Thyroid gland (tissue), 4 donors: ENCODE data around the gene HEATR5A. TPM values are rescaled to one million over a fixed set of nuclear protein-coding genes. Genes with fewer than 3 reads are reported as not detected.
"Not testable (repeated sequence)": the region's sequence is repeated elsewhere in the genome, so short reads cannot be mapped to it uniquely, and the experiment has no call there.

Experiments
- DNase-seq, 2 donors: peaks; one replicate each; pipeline ENCODE4 v3.0.0-alpha.2; 2019
- H3K27ac ChIP-seq, 3 donors: fragments of 200-600 bp; sonication (generic); 1 replicate in 2 of 3; 2 replicates in 1 of 3; pipeline ENCODE4 v1.5.1; 2016 to 2019; ENCODE audit warnings: mild to moderate bottlenecking in 1 of 3, moderate library complexity in 1 of 3
- H3K27me3 ChIP-seq: fragments of 200-600 bp; sonication (generic); one replicate; pipeline ENCODE4 v1.5.1; 2019
- H3K36me3 ChIP-seq, 2 donors: fragments of 200-600 bp; sonication (generic); one replicate each; pipeline ENCODE4 v1.5.1; 2016 to 2019
- H3K4me1 ChIP-seq, 2 donors: fragments of 200-600 bp; sonication (generic); one replicate each; pipeline ENCODE4 v1.5.1; 2017 to 2019
- H3K4me3 ChIP-seq, 3 donors: fragments of 200-600 bp; sonication (generic); replicated peaks in 1 of 3; 1 replicate in 2 of 3; 2 replicates in 1 of 3; pipeline ENCODE4 v1.5.1; 2016; ENCODE audit warnings: mild to moderate bottlenecking in 1 of 3
- H3K9me3 ChIP-seq: fragments of 200-600 bp; sonication (generic); one replicate; pipeline ENCODE4 v1.5.1; 2017
- CTCF ChIP-seq, 6 experiments: fragments of 200-600 bp in 3 of 6; fragments of 450-650 bp in 3 of 6; sonication (generic) in 3 of 6; IDR thresholded peaks; one replicate each; pipeline ENCODE4 v1.5.1; 2016 to 2019; ENCODE audit warnings: antibody characterized with exemption in 6 of 6, mild to moderate bottlenecking in 2 of 6, inconsistent platforms in 1 of 6, moderate library complexity in 1 of 6
- POLR2A ChIP-seq, 2 donors: fragments of 450-650 bp; IDR thresholded peaks; one replicate each; pipeline ENCODE4 v1.6.1; 2017; ENCODE audit warnings: antibody characterized with exemption in 2 of 2, mild to moderate bottlenecking in 2 of 2, moderate library complexity in 1 of 2
- WGBS, 2 donors: methylation state at CpG; one replicate each; pipeline ENCODE4 v1.1.5; 2017; 5-methylcytosine and 5-hydroxymethylcytosine counted together
- intact Hi-C: fragments of 100-400 bp; cut with DNase I; formaldehyde crosslinking; loops from one replicate; pipeline ENCODE4 v1.15.1; 2023
- total RNA-seq, 4 donors: library from RNA; depleted of rRNA; stranded (reverse); fragments of >200 nt; gene quantifications; one replicate each; pipeline ENCODE4 v1.2.3, GENCODE V29; 2016

The HEATR5A gene
- total RNA-seq, 4 donors from 2014 or later: 31.0 to 46.3 (median 40.5) TPM

DNA sequence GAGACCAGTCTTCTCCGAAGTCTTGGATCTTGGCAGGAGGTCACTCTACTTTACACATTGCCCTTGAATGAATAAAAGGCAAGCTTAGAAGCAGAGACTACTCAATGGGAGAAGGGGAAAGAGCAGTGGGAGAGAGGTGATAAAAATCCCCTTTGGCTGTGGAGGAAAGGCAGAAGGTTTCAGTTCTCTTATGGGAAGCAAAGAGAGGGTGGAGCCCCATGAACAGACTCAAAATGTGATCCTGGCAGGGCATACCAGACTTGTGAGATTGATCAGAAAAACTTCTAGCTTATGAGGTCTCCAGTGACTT lies 163.2 kb downstream of the HEATR5A start:
- no peak for DNase-seq
- H3K27me3 ChIP-seq: no peaks in the 10 kb centered on the region
- 83 to 90% methylated on average over 1 of the region's 1 CpG for WGBS, 2 donors
- H3K9me3 ChIP-seq: no peaks in the 10 kb centered on the region
- intact Hi-C loops: no loop called here
- no peaks in the 10 kb centered on the region for H3K36me3 ChIP-seq
- peak overlapping the region in 1 of 3 donors; percentile 96 for H3K27ac ChIP-seq
- peaks cover 27 to 35% of the 10 kb centered on the region in 2 donors for H3K4me1 ChIP-seq
- H3K4me3 ChIP-seq: no peak overlapping the region
- no peak for TF ChIP-seq CTCF (IDR thresholded peaks at IDR 0.05)

DNA sequence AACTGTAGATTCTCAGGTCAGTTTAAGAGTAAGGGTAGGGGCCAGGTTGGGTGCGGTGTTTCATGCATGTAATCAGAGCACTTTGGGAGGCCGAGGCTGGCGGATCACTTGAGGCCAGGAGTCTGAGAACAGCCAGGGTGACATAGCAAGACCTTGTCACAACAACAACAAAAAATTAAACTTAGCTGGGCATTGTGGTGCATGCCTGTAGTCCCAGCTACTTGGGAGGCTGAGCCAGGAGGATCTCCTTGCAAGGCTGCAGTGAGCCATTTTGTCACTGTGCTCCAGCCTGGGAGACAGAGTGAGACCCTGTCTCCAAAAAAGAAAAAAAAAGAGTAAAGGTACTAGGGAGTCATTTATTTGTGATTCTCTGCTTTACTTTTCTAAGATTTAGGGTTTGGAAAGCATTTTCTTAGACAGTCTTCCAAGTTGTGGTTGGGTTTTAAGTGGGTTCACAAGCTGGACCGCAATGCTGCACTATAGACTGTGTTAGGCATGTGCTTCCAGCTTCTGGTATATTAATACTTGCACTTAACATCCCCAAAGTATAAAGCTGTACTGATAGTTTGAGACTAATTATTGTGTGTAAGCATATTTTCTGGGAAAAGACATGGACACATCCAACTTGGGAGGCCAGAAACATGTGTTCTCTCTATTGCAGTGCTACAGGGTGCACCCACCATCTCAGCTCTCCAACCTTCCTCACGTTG lies 163.7 kb downstream of the HEATR5A start:
- no peak for DNase-seq
- intact Hi-C loops: no loop called here
- WGBS, 2 donors: 83 to 91% methylated on average over 5 of the region's 5 CpGs
- H3K4me3 ChIP-seq: no peak overlapping the region
- no peaks in the 10 kb centered on the region for H3K9me3 ChIP-seq
- TF ChIP-seq POLR2A (IDR thresholded peaks at IDR 0.05) (no peak), CTCF (IDR thresholded peaks at IDR 0.05) (no peak)
- H3K27me3 ChIP-seq: no peaks in the 10 kb centered on the region
- H3K27ac ChIP-seq: peak overlapping the region in 1 of 3 donors; percentile 96
- no peaks in the 10 kb centered on the region for H3K36me3 ChIP-seq
- H3K4me1 ChIP-seq: peaks cover 22 to 30% of the 10 kb centered on the region in 2 donors

- DNase-seq, H3K27ac ChIP-seq, H3K36me3 ChIP-seq, H3K4me3 ChIP-seq, H3K27me3 ChIP-seq, intact Hi-C loops, H3K9me3 ChIP-seq: not testable (repeated sequence)
- H3K4me1 ChIP-seq: peaks cover 15 to 22% of the 10 kb centered on the region in 2 donors
- 93 to 94% methylated on average over 4 of the region's 4 CpGs for WGBS, 2 donors
Measured at GRCh38 chr14:31255918-31256317, 164.4 kb downstream of the HEATR5A start.

GRCh38 chr14:31255286-31255685 lies 165.1 kb downstream of the HEATR5A start:
- Histone ChIP-seq H3K36me3 (no peaks in the 10 kb centered on the region), H3K27ac (no peak overlapping the region), H3K4me1 (peaks cover 11 to 16% of the 10 kb centered on the region in 2 donors), H3K9me3 (no peaks in the 10 kb centered on the region), H3K4me3 (no peak overlapping the region), H3K27me3 (no peaks in the 10 kb centered on the region)
- DNase-seq: no peak
- intact Hi-C loops: no loop called here
- TF ChIP-seq POLR2A (IDR thresholded peaks at IDR 0.05): no peak
- TF ChIP-seq CTCF (IDR thresholded peaks at IDR 0.05): no peak
- WGBS, 2 donors: 89 to 98% methylated on average over 2 of the region's 2 CpGs

DNA sequence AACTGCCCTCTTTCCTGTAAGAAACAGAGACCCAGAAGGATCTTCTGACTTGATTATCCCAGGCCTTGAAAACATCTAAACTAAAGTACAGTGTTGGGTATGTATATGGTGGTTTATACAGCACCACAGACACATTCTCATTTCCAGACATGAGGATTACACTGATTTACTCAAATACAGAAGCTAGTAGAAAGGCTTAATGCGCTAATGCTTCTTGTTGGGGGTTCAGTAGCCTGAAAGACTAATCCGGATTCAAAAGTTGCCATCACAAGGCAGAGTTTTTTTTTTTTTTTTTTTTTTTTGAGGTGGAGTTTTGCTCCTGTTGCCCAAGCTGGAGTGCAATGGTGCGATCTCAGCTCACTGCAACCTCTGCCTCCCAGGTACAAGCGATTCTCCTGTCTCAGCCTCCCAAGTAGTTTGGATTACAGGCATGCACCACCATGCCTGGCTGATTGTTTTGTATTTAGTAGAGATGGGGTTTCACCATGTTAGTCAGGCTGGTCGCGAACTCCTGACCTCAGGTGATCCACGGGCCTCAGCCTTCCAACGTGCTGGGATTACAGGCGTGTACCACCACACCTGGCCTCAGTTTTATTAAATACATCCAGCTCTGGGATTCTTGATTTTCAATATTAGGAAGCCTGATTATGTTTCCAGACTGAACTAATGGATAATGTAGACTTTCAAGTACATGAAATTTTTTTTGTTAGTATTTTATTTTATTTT lies 166.4 kb downstream of the HEATR5A start:
- H3K36me3 ChIP-seq: no peaks in the 10 kb centered on the region
- H3K27me3 ChIP-seq: no peaks in the 10 kb centered on the region
- H3K9me3 ChIP-seq: no peaks in the 10 kb centered on the region
- peaks cover 11% of the 10 kb centered on the region in 2 donors for H3K4me1 ChIP-seq
- no peak overlapping the region for H3K4me3 ChIP-seq
- intact Hi-C loops: no loop called here
- 94 to 97% methylated on average over 9 of the region's 9 CpGs for WGBS, 2 donors
- H3K27ac ChIP-seq: no peak overlapping the region
- DNase-seq: no peak
- no peak for TF ChIP-seq POLR2A (IDR thresholded peaks at IDR 0.05)
- TF ChIP-seq CTCF (IDR thresholded peaks at IDR 0.05): no peak
